K562 (cell line): Measurements from ENCODE around the gene GRP. TPM values are rescaled to one million over a fixed set of nuclear protein-coding genes. Genes with fewer than 3 reads are reported as not detected.

Experiments used
- ATAC-seq: fragments of 200-7000 bp; cut with Tn5 transposase; 3 replicates; pipeline ENCODE4 v1.9.1; 2020; ENCODE audit warnings: moderate library complexity
- BruUV-seq: library from RNA; stranded (reverse); fragments of 400-500 nt; replicated peaks from 2 replicates; lab custom pipeline; 2021; lab: Mats Ljungman, UMichigan
- CTCF ChIA-PET: fragments of 300-600 bp; formaldehyde crosslinking; extraction: SDS; loops from one replicate; lab custom pipeline; 2021; ENCODE audit warnings: low intra/inter-chr PET ratio; lab: Yijun Ruan, JAX
- POLR2A ChIA-PET: fragments of 300-600, 350-650 bp; sonication (Branson Sonifier 250); formaldehyde crosslinking; extraction: SDS; loops from one replicate; lab custom pipeline; 2021; ENCODE audit warnings: antibody characterized with exemption, inconsistent platforms; lab: Yijun Ruan, JAX
- DNase-seq, 4 experiments: peaks; one replicate each; pipeline versions ENCODE4 v3.0.0 to v3.0.0-alpha.2; 2011 to 2018; ENCODE audit warnings: low spot score in 3 of 4, mixed read lengths in 3 of 4; ENCODE audit errors: extremely low read depth in 1 of 4
- FAIRE-seq: peaks from 2 replicates; lab custom pipeline; 2011; peaks lifted over from hg19 to GRCh38; lab: Jason Lieb, UNC
- H2AFZ ChIP-seq: 2 replicates; pipeline ENCODE4 v1.6.0; 2011; ENCODE audit warnings: low read depth, low read length, control low read depth, inconsistent platforms
- H3K27ac ChIP-seq: fragments of 200-600 bp; 3 replicates; pipeline ENCODE4 v1.8.0; 2011; ENCODE audit warnings: low read depth, mild to moderate bottlenecking, control low read depth, inconsistent platforms, low read length, moderate library complexity, mixed read lengths; ENCODE audit errors: extremely low read depth
- H3K27me3 ChIP-seq, 2 experiments: fragments of 300-600 bp in 1 of 2; 2 replicates in 1 of 2; 3 replicates in 1 of 2; pipeline versions ENCODE4 v1.6.0 to v1.8.0; 2011; ENCODE audit warnings: inconsistent platforms in 2 of 2, low read length in 2 of 2, mild to moderate bottlenecking in 1 of 2, mixed read lengths in 1 of 2, moderate library complexity in 1 of 2; ENCODE audit not compliant: control insufficient read depth in 2 of 2, insufficient read depth in 2 of 2
- H3K36me3 ChIP-seq: fragments of 300-600 bp; 3 replicates; pipeline ENCODE4 v1.8.0; 2011; ENCODE audit warnings: mild to moderate bottlenecking, low read length, inconsistent platforms; ENCODE audit not compliant: control insufficient read depth, insufficient read depth
- H3K4me1 ChIP-seq, 2 experiments: fragments of 200-600 bp in 1 of 2; replicated peaks in 1 of 2; 2 replicates in 1 of 2; 3 replicates in 1 of 2; pipeline versions ENCODE4 v1.5.1 to v1.8.0; 2011; ENCODE audit warnings: inconsistent platforms in 2 of 2, low read length in 2 of 2, mild to moderate bottlenecking in 1 of 2, mixed read lengths in 1 of 2, moderate library complexity in 1 of 2; ENCODE audit not compliant: control insufficient read depth in 2 of 2, insufficient read depth in 2 of 2
- H3K4me2 ChIP-seq: 2 replicates; pipeline ENCODE4 v1.6.1; 2011; ENCODE audit warnings: low read length, control low read depth, inconsistent platforms, mixed read lengths; ENCODE audit not compliant: insufficient read depth
- H3K4me3 ChIP-seq: fragments of 200-600 bp; sonication (generic), shearing (Covaris generic); 2 replicates; pipeline ENCODE4 v1.5.1; 2016; ENCODE audit warnings: control low read depth, inconsistent platforms
- H3K79me2 ChIP-seq: fragments of 200-600 bp; 3 replicates; pipeline ENCODE4 v1.8.0; 2011; ENCODE audit warnings: low read length, inconsistent platforms; ENCODE audit not compliant: control insufficient read depth, insufficient read depth
- H3K9ac ChIP-seq, 2 experiments: 2 replicates each; pipeline versions ENCODE4 v1.6.0 to v1.6.1; 2011; ENCODE audit warnings: low read depth in 2 of 2, low read length in 2 of 2, control low read depth in 1 of 2, inconsistent platforms in 1 of 2, mild to moderate bottlenecking in 1 of 2, mixed read lengths in 1 of 2; ENCODE audit not compliant: insufficient read depth in 1 of 2
- H3K9me1 ChIP-seq: one replicate; pipeline ENCODE4 v1.6.0; 2011; ENCODE audit warnings: inconsistent platforms, mild to moderate bottlenecking, low read length, moderate library complexity; ENCODE audit not compliant: control insufficient read depth, insufficient read depth
- H3K9me3 ChIP-seq: replicated peaks from 2 replicates; pipeline ENCODE4 v1.5.1; 2011; ENCODE audit warnings: low read depth, low read length, inconsistent platforms; ENCODE audit not compliant: control insufficient read depth, insufficient read depth
- H4K20me1 ChIP-seq: replicated peaks from 2 replicates; pipeline ENCODE4 v1.6.1; 2011; ENCODE audit warnings: low read length, inconsistent platforms, mixed read lengths; ENCODE audit not compliant: control insufficient read depth, insufficient read depth
- KLF16 ChIP-seq: IDR thresholded peaks from 2 replicates; pipeline ENCODE4 v1.6.1; 2016; ENCODE audit warnings: antibody characterized with exemption
- OTX1 ChIP-seq: fragments of 450-650 bp; formaldehyde crosslinking; IDR thresholded peaks from 2 replicates; pipeline ENCODE4 v1.4.0; 2022; ENCODE audit warnings: mild to moderate bottlenecking
- PCBP2 ChIP-seq: fragments of 200-400 bp; formaldehyde crosslinking; IDR thresholded peaks from 2 replicates; pipeline ENCODE4 v1.6.1; 2018; ENCODE audit warnings: low read length, low read depth, mild to moderate bottlenecking, moderate library complexity; ENCODE audit not compliant: poor library complexity, severe bottlenecking
- ZNF121 ChIP-seq: sonication (generic); formaldehyde crosslinking; conservative IDR thresholded peaks from 2 replicates; pipeline ENCODE4 v1.8.0; 2022; ENCODE audit warnings: missing genetic modification reagents
- ZNF174 ChIP-seq: fragments of 250-450 bp; sonication (Bioruptor Pico); IDR thresholded peaks from 2 replicates; pipeline ENCODE4 v1.4.0; 2020; ENCODE audit warnings: mild to moderate bottlenecking
- WGBS: fragments of 100-300 bp; shearing (Covaris generic); methylation state at CpG from one replicate; pipeline ENCODE4 v1.1.6; 2016; ENCODE audit warnings: low coverage, mixed read lengths; ENCODE audit not compliant: insufficient coverage; ENCODE audit errors: missing lambda C conversion rate; 5-methylcytosine and 5-hydroxymethylcytosine counted together
- in situ Hi-C: fragments of 300-500 bp; cut with MboI; formaldehyde crosslinking; loops from 4 replicates; pipeline ENCODE4 v1.15.0; 2018; ENCODE audit warnings: inconsistent platforms, mixed read lengths
- intact Hi-C: fragments of 100-400 bp; cut with micrococcal nuclease; formaldehyde crosslinking; loops from 2 replicates; pipeline ENCODE4 v1.14.2; 2022
- polyA plus RNA-seq, 8 experiments: library from polyadenylated mRNA; depleted of rRNA in 4 of 8; stranded (reverse) in 5 of 8; unstranded in 3 of 8; fragments of >200 nt; fragmentation: Nextera tagmentation in 2 of 8; fragmentation: Illumina TruSeq in 1 of 8; extraction: Ambion mirVana in 2 of 8; extraction: Trizol in 1 of 8; gene quantifications; 2 replicates each; pipeline versions ENCODE4 v1.2.1 to v1.2.3, GENCODE V29; 2011 to 2014; ENCODE audit warnings: inconsistent platforms in 1 of 8, missing spikeins in 1 of 8
- total RNA-seq, 7 experiments: library from RNA; depleted of rRNA in 6 of 7; stranded (reverse); fragments of >200 nt in 6 of 7; fragmentation: Illumina TruSeq in 2 of 7; extraction: Trizol in 2 of 7; gene quantifications; 2 replicates each; pipeline versions ENCODE4 v1.2.1 to v1.2.3, GENCODE V29; 2011 to 2021; ENCODE audit warnings: low replicate concordance in 1 of 7
- TF ChIP-seq, protein P1 (sequence below): fragments of 250-450 bp; sonication (Bioruptor Pico); IDR thresholded peaks from 2 replicates; pipeline ENCODE4 v1.5.0; 2021; ENCODE audit warnings: mild to moderate bottlenecking, moderate library complexity
- TF ChIP-seq, protein P2 (sequence below): fragments of 250-450 bp; sonication (Bioruptor Pico); IDR thresholded peaks from 2 replicates; pipeline ENCODE4 v1.6.1; 2021; ENCODE audit warnings: mild to moderate bottlenecking

Gene GRP
- total and polyA plus RNA-seq, 9 of the 15 experiments (the other 6 are each of a cell fraction or from before 2014, with no cell fraction given) = 0.07 TPM; not detected in 8

DNA sequence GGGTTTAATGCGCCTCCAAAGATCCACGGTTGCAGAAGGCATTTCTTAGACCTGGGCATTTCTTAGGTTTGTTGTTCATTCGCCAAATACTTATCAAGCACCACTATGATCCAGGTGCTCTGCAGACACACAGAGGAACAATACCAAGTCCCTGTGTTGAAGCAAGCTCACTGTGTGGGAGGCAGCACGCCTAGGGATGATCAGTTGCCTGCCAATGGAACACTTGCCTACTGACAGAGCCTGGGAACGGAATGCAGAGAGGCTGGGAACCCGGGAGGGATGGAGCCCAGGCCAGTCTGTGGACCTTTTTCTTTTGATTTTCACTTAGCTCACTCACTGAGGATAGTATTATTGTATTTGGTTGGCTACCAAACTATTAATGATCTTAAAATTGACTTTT is 1.9 kb upstream of the GRP start:
- Histone ChIP-seq H3K4me2 (no peak overlapping the region), H3K9me3 (no peaks in the 10 kb centered on the region), H3K4me1 (no peaks in the 10 kb centered on the region), H3K9ac (no peak overlapping the region), H3K4me3 (no peak overlapping the region)
- DNase-seq (no peak), ATAC-seq (no peak)
- POLR2A ChIA-PET = no interaction called here
- BruUV-seq = no TSS peak
- intact Hi-C loops (loop anchor here (10.0 kb wide), 1 partner anchor 123 kb away; no protein-coding TSS in a partner anchor), in situ Hi-C loops (no loop called here)
- TF ChIP-seq PCBP2 = no peak
- TF ChIP-seq, protein P1, sequence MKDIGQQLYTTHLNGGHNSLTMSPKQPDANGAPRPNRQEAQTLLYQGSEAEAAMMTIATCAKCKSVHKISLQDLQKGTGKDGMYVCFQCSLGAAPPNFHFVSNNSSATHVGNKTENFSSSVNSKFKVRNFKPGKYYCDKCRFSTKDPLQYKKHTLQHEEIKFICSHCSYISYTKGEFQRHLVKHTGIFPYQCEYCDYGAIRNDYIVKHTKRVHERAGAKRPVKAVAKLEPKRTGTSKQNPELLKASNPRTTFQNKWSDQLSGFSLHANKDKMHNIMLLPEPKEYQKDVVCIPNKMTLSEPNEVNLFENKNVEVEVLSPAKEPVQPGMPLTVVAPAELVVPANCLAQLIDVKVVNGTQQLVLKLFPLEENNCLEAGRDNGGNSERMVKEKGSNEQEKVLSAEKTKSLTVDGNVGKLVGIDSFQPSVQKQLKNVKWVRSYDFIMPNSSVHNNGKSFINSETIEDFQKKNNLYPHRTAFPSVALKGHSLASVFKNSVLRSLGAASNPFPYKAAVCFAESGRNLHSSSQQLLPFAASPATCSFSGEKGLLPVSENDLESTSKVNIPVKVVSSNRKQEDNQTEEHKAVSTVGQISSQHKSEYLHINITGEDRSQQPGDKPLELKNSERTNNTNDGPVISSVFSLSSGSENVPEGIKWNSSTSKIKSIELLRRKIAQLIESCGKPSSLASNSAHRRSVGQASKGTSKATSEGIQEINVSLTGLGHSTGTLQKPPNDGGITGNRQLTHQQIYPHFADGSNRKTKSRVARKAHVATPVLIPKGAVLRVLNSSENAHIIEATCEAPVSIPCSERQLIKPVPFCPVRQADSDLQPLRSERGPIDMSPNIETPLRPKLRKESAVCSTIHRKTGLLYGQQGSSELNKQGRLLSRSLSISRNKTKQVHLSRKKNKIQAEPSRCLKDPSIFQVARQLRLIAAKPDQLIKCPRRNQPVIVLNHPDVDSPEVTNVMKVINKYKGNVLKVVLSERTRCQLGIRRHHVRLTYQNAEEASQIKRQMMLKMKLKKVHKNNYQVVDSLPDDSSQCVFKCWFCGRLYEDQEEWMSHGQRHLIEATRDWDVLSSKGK = no peak
- TF ChIP-seq KLF16 = no peak
- no peak for TF ChIP-seq ZNF121 (CRISPR knock-in tag)
- TF ChIP-seq, protein P2, sequence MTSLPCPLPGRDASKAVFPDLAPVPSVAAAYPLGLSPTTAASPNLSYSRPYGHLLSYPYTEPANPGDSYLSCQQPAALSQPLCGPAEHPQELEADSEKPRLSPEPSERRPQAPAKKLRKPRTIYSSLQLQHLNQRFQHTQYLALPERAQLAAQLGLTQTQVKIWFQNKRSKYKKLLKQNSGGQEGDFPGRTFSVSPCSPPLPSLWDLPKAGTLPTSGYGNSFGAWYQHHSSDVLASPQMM (CRISPR knock-in tag) = no peak
- TF ChIP-seq ZNF174 (CRISPR knock-in tag) = no peak
- TF ChIP-seq OTX1 (CRISPR knock-in tag) = no peak
- TF ChIP-seq, all 486 proteins: peak for 0
- H3K27me3 ChIP-seq = peaks cover 0 to 17% of the 10 kb centered on the region in 2 experiments; a peak in 2 of 5 replicates
- H3K9me1 ChIP-seq = no peaks in the 10 kb centered on the region
- no peaks in the 10 kb centered on the region for H3K36me3 ChIP-seq
- CTCF ChIA-PET = no interaction called here
- H3K79me2 ChIP-seq = no peaks in the 10 kb centered on the region
- no peaks in the 10 kb centered on the region for H4K20me1 ChIP-seq
- no peak for FAIRE-seq
- no peak overlapping the region for H3K27ac ChIP-seq
- 0% methylated on average over 6 of the region's 6 CpGs for WGBS
- H2AFZ ChIP-seq = no peak overlapping the region
